ENCODE results near the gene TYSND1. TPM values are rescaled to one million over a fixed set of nuclear protein-coding genes. Genes with fewer than 3 reads are reported as not detected.

The TYSND1 gene
- total and polyA plus RNA-seq, 2 of the 13 experiments (the other 11 are each of a cell fraction or from before 2014, with no cell fraction given) = 3.3 to 8.9 TPM

DNA sequence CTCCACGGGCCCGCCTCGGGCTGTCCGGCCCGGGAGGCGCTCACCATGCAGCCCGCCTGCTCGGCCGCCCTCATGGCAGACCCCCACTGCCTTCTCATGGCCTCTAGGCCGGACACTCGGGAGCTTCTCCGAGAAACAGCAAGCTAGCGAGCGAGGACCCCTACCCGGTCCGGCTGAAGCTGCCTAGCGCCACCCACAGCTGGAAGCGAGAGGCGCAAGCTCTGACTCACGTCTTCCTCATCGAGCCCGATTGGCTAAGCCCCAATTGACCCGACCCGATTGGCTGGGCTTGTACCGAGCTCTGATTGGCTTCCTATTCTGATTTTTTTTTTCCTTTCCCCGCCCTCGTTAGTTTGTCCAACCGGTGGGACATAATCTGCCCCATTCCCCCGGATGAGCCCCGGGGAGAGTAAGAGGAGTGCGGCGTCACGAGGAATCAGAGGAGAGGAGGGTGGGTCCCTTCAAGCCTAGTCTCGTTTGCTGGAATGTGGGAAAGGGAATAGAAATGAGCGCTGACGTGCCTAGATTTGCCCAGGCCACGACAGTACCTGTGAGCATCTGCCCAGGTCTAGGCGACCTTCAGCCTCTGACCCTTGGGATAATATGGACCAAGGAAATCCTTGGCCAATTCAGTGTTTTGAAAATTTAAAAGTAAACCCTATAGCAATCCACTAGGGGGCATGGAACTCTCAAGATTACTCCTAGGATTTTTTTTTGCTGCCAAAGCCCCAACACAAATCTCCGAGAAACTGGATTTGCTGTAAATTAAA is at the start of gene TYSND1 (continued):
- TF ChIP-seq ZC3H4 (CRISPR knock-in tag; IDR thresholded peaks at IDR 0.05; ENCODE audit: borderline replicate concordance) = no peak
- TF ChIP-seq BHLHE40 (IDR thresholded peaks at IDR 0.05; ENCODE audit: low read length) = no peak
- TF ChIP-seq, protein P1, sequence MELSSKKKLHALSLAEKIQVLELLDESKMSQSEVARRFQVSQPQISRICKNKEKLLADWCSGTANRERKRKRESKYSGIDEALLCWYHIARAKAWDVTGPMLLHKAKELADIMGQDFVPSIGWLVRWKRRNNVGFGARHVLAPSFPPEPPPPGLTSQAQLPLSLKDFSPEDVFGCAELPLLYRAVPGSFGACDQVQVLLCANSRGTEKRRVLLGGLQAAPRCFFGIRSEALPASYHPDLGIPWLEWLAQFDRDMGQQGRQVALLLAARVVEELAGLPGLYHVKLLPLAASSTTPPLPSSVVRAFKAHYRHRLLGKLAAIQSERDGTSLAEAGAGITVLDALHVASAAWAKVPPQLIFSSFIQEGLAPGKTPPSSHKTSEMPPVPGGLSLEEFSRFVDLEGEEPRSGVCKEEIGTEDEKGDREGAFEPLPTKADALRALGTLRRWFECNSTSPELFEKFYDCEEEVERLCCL (CRISPR knock-in tag; IDR thresholded peaks at IDR 0.05; ENCODE audit: borderline replicate concordance) = 0 out of 2 replicates have a peak, but pooled peaks have one; percentile 69
- TF ChIP-seq, protein P2, sequence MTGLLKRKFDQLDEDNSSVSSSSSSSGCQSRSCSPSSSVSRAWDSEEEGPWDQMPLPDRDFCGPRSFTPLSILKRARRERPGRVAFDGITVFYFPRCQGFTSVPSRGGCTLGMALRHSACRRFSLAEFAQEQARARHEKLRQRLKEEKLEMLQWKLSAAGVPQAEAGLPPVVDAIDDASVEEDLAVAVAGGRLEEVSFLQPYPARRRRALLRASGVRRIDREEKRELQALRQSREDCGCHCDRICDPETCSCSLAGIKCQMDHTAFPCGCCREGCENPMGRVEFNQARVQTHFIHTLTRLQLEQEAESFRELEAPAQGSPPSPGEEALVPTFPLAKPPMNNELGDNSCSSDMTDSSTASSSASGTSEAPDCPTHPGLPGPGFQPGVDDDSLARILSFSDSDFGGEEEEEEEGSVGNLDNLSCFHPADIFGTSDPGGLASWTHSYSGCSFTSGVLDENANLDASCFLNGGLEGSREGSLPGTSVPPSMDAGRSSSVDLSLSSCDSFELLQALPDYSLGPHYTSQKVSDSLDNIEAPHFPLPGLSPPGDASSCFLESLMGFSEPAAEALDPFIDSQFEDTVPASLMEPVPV (CRISPR knock-in tag; IDR thresholded peaks at IDR 0.05) = no peak; the same call in 1 of the 2 replicates
- TF ChIP-seq HIC2 (CRISPR knock-in tag; IDR thresholded peaks at IDR 0.05; ENCODE audit: low read depth) = 0 out of 2 replicates have a peak, but pooled peaks have one; percentile 16
- TF ChIP-seq EP300 (IDR thresholded peaks at IDR 0.05; ENCODE audit: low read depth in 2 of 2, low read length in 2 of 2) = no peak; a peak in 1 of 4 replicates
- TF ChIP-seq EP300 (CRISPR knock-in tag; IDR thresholded peaks at IDR 0.05; ENCODE audit: borderline replicate concordance) = no peak; the same call in 1 of the 2 replicates
- TF ChIP-seq ZMAT3 (CRISPR knock-in tag; conservative IDR thresholded peaks at IDR 0.05) = no peak
- 0 out of 2 replicates have a peak, but pooled peaks have one; percentile 47 for TF ChIP-seq ZNF430 (CRISPR knock-in tag; IDR thresholded peaks at IDR 0.05)
- TF ChIP-seq ZSCAN25 (CRISPR knock-in tag; IDR thresholded peaks at IDR 0.05) = peak; percentile 68; the same call in 1 of the 2 replicates
- TF ChIP-seq, protein P3, sequence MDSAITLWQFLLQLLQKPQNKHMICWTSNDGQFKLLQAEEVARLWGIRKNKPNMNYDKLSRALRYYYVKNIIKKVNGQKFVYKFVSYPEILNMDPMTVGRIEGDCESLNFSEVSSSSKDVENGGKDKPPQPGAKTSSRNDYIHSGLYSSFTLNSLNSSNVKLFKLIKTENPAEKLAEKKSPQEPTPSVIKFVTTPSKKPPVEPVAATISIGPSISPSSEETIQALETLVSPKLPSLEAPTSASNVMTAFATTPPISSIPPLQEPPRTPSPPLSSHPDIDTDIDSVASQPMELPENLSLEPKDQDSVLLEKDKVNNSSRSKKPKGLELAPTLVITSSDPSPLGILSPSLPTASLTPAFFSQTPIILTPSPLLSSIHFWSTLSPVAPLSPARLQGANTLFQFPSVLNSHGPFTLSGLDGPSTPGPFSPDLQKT (CRISPR knock-in tag; IDR thresholded peaks at IDR 0.05; ENCODE audit: borderline replicate concordance) = no peak
- peak; percentile 69; the same call in 1 of the 2 replicates for TF ChIP-seq ZNF34 (CRISPR knock-in tag; IDR thresholded peaks at IDR 0.05; ENCODE audit: borderline replicate concordance)
- TF ChIP-seq SMC3 (IDR thresholded peaks at IDR 0.05; ENCODE audit: low read length) = peak; percentile 6; the same call in 1 of the 2 replicates
- TF ChIP-seq MYC (CRISPR knock-in tag; IDR thresholded peaks at IDR 0.05; ENCODE audit: borderline replicate concordance) = peak; percentile 65
- peak; percentile 62 for TF ChIP-seq YY1 (IDR thresholded peaks at IDR 0.05; ENCODE audit: insufficient read depth, insufficient replicate concordance, low read depth, low read length)
- TF ChIP-seq RBAK (CRISPR knock-in tag; IDR thresholded peaks at IDR 0.05) = no peak
- TF ChIP-seq, protein P4, sequence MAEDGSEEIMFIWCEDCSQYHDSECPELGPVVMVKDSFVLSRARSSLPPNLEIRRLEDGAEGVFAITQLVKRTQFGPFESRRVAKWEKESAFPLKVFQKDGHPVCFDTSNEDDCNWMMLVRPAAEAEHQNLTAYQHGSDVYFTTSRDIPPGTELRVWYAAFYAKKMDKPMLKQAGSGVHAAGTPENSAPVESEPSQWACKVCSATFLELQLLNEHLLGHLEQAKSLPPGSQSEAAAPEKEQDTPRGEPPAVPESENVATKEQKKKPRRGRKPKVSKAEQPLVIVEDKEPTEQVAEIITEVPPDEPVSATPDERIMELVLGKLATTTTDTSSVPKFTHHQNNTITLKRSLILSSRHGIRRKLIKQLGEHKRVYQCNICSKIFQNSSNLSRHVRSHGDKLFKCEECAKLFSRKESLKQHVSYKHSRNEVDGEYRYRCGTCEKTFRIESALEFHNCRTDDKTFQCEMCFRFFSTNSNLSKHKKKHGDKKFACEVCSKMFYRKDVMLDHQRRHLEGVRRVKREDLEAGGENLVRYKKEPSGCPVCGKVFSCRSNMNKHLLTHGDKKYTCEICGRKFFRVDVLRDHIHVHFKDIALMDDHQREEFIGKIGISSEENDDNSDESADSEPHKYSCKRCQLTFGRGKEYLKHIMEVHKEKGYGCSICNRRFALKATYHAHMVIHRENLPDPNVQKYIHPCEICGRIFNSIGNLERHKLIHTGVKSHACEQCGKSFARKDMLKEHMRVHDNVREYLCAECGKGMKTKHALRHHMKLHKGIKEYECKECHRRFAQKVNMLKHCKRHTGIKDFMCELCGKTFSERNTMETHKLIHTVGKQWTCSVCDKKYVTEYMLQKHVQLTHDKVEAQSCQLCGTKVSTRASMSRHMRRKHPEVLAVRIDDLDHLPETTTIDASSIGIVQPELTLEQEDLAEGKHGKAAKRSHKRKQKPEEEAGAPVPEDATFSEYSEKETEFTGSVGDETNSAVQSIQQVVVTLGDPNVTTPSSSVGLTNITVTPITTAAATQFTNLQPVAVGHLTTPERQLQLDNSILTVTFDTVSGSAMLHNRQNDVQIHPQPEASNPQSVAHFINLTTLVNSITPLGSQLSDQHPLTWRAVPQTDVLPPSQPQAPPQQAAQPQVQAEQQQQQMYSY (CRISPR knock-in tag; IDR thresholded peaks at IDR 0.05) = peak; percentile 32; the same call in 1 of the 2 replicates
- TF ChIP-seq ZNF772 (CRISPR knock-in tag; IDR thresholded peaks at IDR 0.05) = no peak

All from HepG2 (cell line).